GM12878 (cell line): ENCODE results near the gene TRAF7.
A peak's percentile ranks its signal among the peaks of the same experiment; 100 is the strongest.

Experiments used
- CTCF ChIP-seq, 3 experiments: IDR thresholded peaks in 2 of 3; conservative IDR thresholded peaks in 1 of 3; 2 replicates each; pipeline ENCODE4 v1.5.1; 2011; ENCODE audit warnings: low read depth in 3 of 3, low read length in 3 of 3, mild to moderate bottlenecking in 3 of 3, control low read depth in 2 of 3, moderate library complexity in 2 of 3, inconsistent platforms in 1 of 3, mixed read lengths in 1 of 3; ENCODE audit not compliant: control insufficient read depth in 2 of 3, insufficient read depth in 1 of 3; ENCODE audit errors: extremely low read depth in 1 of 3
- ESRRA ChIP-seq: IDR thresholded peaks from 2 replicates; pipeline ENCODE4 v1.6.1; 2012; ENCODE audit warnings: mild to moderate bottlenecking, low read length, improper control_type of control experiment
- EZH2 ChIP-seq: IDR thresholded peaks from 2 replicates; pipeline ENCODE4 v1.6.1; 2012; ENCODE audit warnings: low read depth, mild to moderate bottlenecking, control low read depth, inconsistent platforms, low read length, borderline replicate concordance; ENCODE audit not compliant: control insufficient read depth
- RCOR1 ChIP-seq: conservative IDR thresholded peaks from 2 replicates; pipeline ENCODE4 v1.6.1; 2012; ENCODE audit warnings: low read depth, low read length, improper control_type of control experiment
- SMAD1 ChIP-seq: fragments of 450-650 bp; IDR thresholded peaks from 2 replicates; pipeline ENCODE4 v1.6.1; 2018; ENCODE audit warnings: mild to moderate bottlenecking, low read depth; ENCODE audit not compliant: partially characterized antibody
- USF1 ChIP-seq: IDR thresholded peaks from 2 replicates; pipeline ENCODE4 v1.6.1; 2011; ENCODE audit warnings: borderline replicate concordance, low read depth, mild to moderate bottlenecking, moderate library complexity, mixed read lengths, low read length; ENCODE audit not compliant: insufficient read depth; ENCODE audit errors: extremely low read length
- ZNF217 ChIP-seq: fragments of 450-650 bp; IDR thresholded peaks from 2 replicates; pipeline ENCODE4 v1.6.1; 2017; ENCODE audit warnings: antibody characterized with exemption, mild to moderate bottlenecking

GRCh38 chr16:2194852-2195321 is 39.3 kb downstream of the TRAF7 start:
- TF ChIP-seq EZH2 = no peak
- TF ChIP-seq CTCF (IDR thresholded peaks at IDR 0.05 in 2 of 3, conservative IDR thresholded peaks at IDR 0.05 in 1 of 3; ENCODE audit: control insufficient read depth in 2 of 3, extremely low read depth in 1 of 3, insufficient read depth in 1 of 3, low read depth in 3 of 3, low read length in 3 of 3) = peak; percentile 43 to 65 (median 48)
- TF ChIP-seq ESRRA = no peak
- TF ChIP-seq RCOR1 = no peak
- no peak for TF ChIP-seq USF1
- no peak for TF ChIP-seq SMAD1
- TF ChIP-seq ZNF217 = no peak
